Stimulated activated CD4-positive, alpha-beta T cell treated with anti-CD3 and anti-CD28 coated beads, Interleukin-2, amount 100 ng/mL, for 48 hours (primary cell): ENCODE results near the gene PACSIN2.
A peak's percentile ranks its signal among the peaks of the same experiment; 100 is the strongest.
"Not testable (repeated sequence)": the region's sequence is repeated elsewhere in the genome, so short reads cannot be mapped to it uniquely, and the experiment has no call there.

Experiments
- DNase-seq, 2 donors: peaks; one replicate each; pipeline ENCODE4 v3.0.0-alpha.2; 2020

PACSIN2 gene

GRCh38 chr22:43014869-43015676, at the start of gene PACSIN2:
Gene PACSIN2 (minus strand): TSS chr22:43015149. CDS start chr22:42912080, 103,069 bp downstream.
- DNase-seq = peak; percentile 98

- peak; percentile 54 to 64 for DNase-seq
Observed at GRCh38 chr22:43060183-43060582, 45.2 kb upstream of the PACSIN2 start.

GRCh38 chr22:43057641-43058040, 42.7 kb upstream of the PACSIN2 start:
- DNase-seq = no peak

- DNase-seq = no peak
Observed at GRCh38 chr22:43053176-43053575, 38.2 kb upstream of the PACSIN2 start.

GRCh38 chr22:43050995-43051394, 36.0 kb upstream of the PACSIN2 start:
- no peak for DNase-seq

- DNase-seq = no peak
Observed at GRCh38 chr22:43047605-43048004, 32.7 kb upstream of the PACSIN2 start.

- no peak for DNase-seq
Observed at GRCh38 chr22:43044290-43044712, 29.4 kb upstream of the PACSIN2 start.

GRCh38 chr22:43042101-43042780, 27.3 kb upstream of the PACSIN2 start:
- DNase-seq = no peak

- no peak for DNase-seq
Observed at GRCh38 chr22:43039800-43040199, 24.9 kb upstream of the PACSIN2 start.

GRCh38 chr22:43038325-43038724, 23.4 kb upstream of the PACSIN2 start:
- no peak for DNase-seq

- no peak for DNase-seq
Observed at GRCh38 chr22:43036282-43036829, 21.4 kb upstream of the PACSIN2 start.

- DNase-seq = no peak
Observed at GRCh38 chr22:43035250-43035649, 20.3 kb upstream of the PACSIN2 start.

GRCh38 chr22:43031617-43032016, 16.7 kb upstream of the PACSIN2 start:
- no peak for DNase-seq

- DNase-seq = no peak
Observed at GRCh38 chr22:43018615-43019014, 3.7 kb upstream of the PACSIN2 start.

- no peak for DNase-seq
Observed at GRCh38 chr22:43017525-43018460, 2.8 kb upstream of the PACSIN2 start.

GRCh38 chr22:43016150-43016549, 1.2 kb upstream of the PACSIN2 start:
- not testable (repeated sequence) for DNase-seq

- DNase-seq = no peak
Observed at GRCh38 chr22:43015677-43016042, 711 bp upstream of the PACSIN2 start.

- DNase-seq = peak in 1 of 2 donors; percentile 13
Observed at GRCh38 chr22:43014316-43014868, 557 bp downstream of the PACSIN2 start.

GRCh38 chr22:43013355-43014315, 1.3 kb downstream of the PACSIN2 start:
- DNase-seq = no peak

- DNase-seq = no peak
Observed at GRCh38 chr22:43012390-43012789, 2.6 kb downstream of the PACSIN2 start.

- no peak for DNase-seq
Observed at GRCh38 chr22:43011079-43011478, 3.9 kb downstream of the PACSIN2 start.
